GM12878 (cell line): ENCODE measurements around the gene NOTCH1. TPM values are rescaled to one million over a fixed set of nuclear protein-coding genes. Genes with fewer than 3 reads are reported as not detected.

Experiments
- BHLHE40 ChIP-seq, 2 experiments: fragments of 450-650 bp in 1 of 2; IDR thresholded peaks; 2 replicates each; pipeline ENCODE4 v1.6.1; 2011 to 2017; ENCODE audit warnings: low read depth in 2 of 2, borderline replicate concordance in 1 of 2, improper control_type of control experiment in 1 of 2, low read length in 1 of 2, mild to moderate bottlenecking in 1 of 2
- EGR1 ChIP-seq, 2 experiments: IDR thresholded peaks; 1 replicate in 1 of 2; 2 replicates in 1 of 2; pipeline ENCODE4 v1.6.1; 2011 to 2012; ENCODE audit warnings: low read depth in 2 of 2, low read length in 2 of 2, borderline replicate concordance in 1 of 2, mild to moderate bottlenecking in 1 of 2, moderate library complexity in 1 of 2
- GABPA ChIP-seq: IDR thresholded peaks from 2 replicates; pipeline ENCODE4 v1.6.1; 2014; ENCODE audit warnings: antibody characterized with exemption, low read depth, mild to moderate bottlenecking, inconsistent platforms
- IKZF2 ChIP-seq, 2 experiments: fragments of 450-650 bp; IDR thresholded peaks; 2 replicates each; pipeline ENCODE4 v1.6.1; 2017; ENCODE audit warnings: mild to moderate bottlenecking in 2 of 2, moderate library complexity in 2 of 2
- KDM1A ChIP-seq: fragments of 200-600 bp; sonication (generic); IDR thresholded peaks from 2 replicates; pipeline ENCODE4 v1.6.1; 2016; ENCODE audit warnings: borderline replicate concordance
- MTA3 ChIP-seq: IDR thresholded peaks from 2 replicates; pipeline ENCODE4 v1.6.1; 2012; ENCODE audit warnings: low read length, inconsistent platforms, borderline replicate concordance
- NR2F1 ChIP-seq: fragments of 450-650 bp; conservative IDR thresholded peaks from 2 replicates; pipeline ENCODE4 v1.6.1; 2017; ENCODE audit warnings: mild to moderate bottlenecking
- POLR2AphosphoS2 ChIP-seq: IDR thresholded peaks from 2 replicates; pipeline ENCODE4 v1.6.1; 2011; ENCODE audit warnings: low read depth, mild to moderate bottlenecking, low read length, improper control_type of control experiment, moderate library complexity
- RELA ChIP-seq: fragments of 450-650 bp; IDR thresholded peaks from 2 replicates; pipeline ENCODE4 v1.8.0; 2014; ENCODE audit warnings: borderline replicate concordance; ENCODE audit not compliant: partially characterized antibody
- SUPT20H ChIP-seq: IDR thresholded peaks from 2 replicates; pipeline ENCODE4 v1.6.1; 2011; ENCODE audit warnings: low read depth, mild to moderate bottlenecking, low read length, moderate library complexity, borderline replicate concordance; ENCODE audit not compliant: control insufficient read depth
- ZNF217 ChIP-seq: fragments of 450-650 bp; IDR thresholded peaks from 2 replicates; pipeline ENCODE4 v1.6.1; 2017; ENCODE audit warnings: antibody characterized with exemption, mild to moderate bottlenecking
- ZSCAN29 ChIP-seq: fragments of 450-650 bp; IDR thresholded peaks from 2 replicates; pipeline ENCODE4 v1.6.1; 2017; ENCODE audit warnings: mild to moderate bottlenecking, moderate library complexity
- polyA plus RNA-seq, 11 experiments: library from polyadenylated mRNA; depleted of rRNA in 4 of 11; unstranded in 6 of 11; stranded (reverse) in 5 of 11; fragments of >200 nt; fragmentation: Nextera tagmentation in 4 of 11; fragmentation: Illumina TruSeq in 1 of 11; extraction: Ambion mirVana in 4 of 11; extraction: Trizol in 1 of 11; gene quantifications; 1 replicate in 1 of 11; 2 replicates in 10 of 11; pipeline versions ENCODE4 v1.2.1 to v1.2.3, GENCODE V29; 2011 to 2016; ENCODE audit warnings: inconsistent platforms in 2 of 11, missing spikeins in 2 of 11, low read depth in 1 of 11
- total RNA-seq, 4 experiments: library from RNA; depleted of rRNA in 3 of 4; stranded (reverse); fragments of >200 nt in 3 of 4; fragmentation: Illumina TruSeq in 1 of 4; extraction: Trizol in 1 of 4; gene quantifications; 2 replicates each; pipeline versions ENCODE4 v1.2.1 to v1.2.3, GENCODE V29; 2013 to 2021
- TF ChIP-seq, protein P1 (sequence below): fragments of 450-650 bp; formaldehyde crosslinking; IDR thresholded peaks from 2 replicates; pipeline ENCODE4 v1.5.0; 2022; ENCODE audit warnings: mild to moderate bottlenecking, missing genetic modification characterization
- TF ChIP-seq, protein P2 (sequence below): IDR thresholded peaks from 2 replicates; pipeline ENCODE4 v1.6.1; 2012; ENCODE audit warnings: low read length, inconsistent platforms
- TF ChIP-seq, protein P3 (sequence below): IDR thresholded peaks from 2 replicates; pipeline ENCODE4 v1.6.1; 2012; ENCODE audit warnings: mild to moderate bottlenecking, low read depth, low read length
- TF ChIP-seq, protein P4 (sequence below): fragments of 450-650 bp; IDR thresholded peaks from 2 replicates; pipeline ENCODE4 v1.6.1; 2017; ENCODE audit warnings: mild to moderate bottlenecking, moderate library complexity

Gene NOTCH1
- total and polyA plus RNA-seq, 10 of the 15 experiments (the other 5 are each of a cell fraction or from before 2014, with no cell fraction given), result 0.02 to 40.0 (median 3.7) TPM

DNA sequence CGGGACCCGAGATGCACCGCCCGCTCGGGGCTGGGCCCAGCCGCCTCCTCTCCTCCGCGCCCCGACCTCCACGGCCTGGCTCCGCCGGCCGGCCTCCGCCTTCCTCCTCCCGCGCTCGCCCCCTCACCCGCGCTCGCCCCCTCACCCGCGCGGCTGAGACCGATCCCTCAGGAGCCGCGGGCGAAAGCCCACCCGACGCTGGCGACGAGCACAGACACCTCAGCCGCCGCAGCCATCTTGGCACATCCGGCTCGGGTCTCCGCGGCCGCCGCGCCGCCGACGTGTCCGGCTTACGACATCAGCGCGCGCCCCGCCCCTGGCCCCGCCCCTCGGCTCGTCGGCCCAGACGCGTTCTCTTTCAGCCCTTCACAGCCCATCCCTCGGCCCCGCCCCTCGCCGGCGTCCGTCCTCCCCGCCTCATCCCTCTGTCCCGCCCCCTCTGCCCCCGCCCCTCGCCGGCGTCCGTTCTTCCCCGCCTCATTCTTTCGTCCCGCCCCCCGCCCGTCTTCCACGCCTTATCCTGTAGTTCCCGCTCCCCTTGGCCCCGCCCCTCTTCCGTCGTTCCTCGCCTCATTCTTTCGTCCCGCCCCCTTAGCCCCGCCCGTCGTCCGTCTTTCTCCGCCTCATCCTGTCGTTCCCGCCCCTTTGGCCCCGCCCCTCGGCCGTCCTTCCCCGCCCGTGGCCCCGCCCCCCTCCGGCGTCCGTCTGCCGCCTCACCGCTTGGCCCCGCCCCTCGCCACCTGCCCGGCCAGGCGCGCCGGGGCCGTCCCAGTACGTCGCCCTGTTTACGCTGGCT lies 62.9 kb downstream of the NOTCH1 start, which contains the start of gene SEC16A (continued):
- TF ChIP-seq, protein P1, sequence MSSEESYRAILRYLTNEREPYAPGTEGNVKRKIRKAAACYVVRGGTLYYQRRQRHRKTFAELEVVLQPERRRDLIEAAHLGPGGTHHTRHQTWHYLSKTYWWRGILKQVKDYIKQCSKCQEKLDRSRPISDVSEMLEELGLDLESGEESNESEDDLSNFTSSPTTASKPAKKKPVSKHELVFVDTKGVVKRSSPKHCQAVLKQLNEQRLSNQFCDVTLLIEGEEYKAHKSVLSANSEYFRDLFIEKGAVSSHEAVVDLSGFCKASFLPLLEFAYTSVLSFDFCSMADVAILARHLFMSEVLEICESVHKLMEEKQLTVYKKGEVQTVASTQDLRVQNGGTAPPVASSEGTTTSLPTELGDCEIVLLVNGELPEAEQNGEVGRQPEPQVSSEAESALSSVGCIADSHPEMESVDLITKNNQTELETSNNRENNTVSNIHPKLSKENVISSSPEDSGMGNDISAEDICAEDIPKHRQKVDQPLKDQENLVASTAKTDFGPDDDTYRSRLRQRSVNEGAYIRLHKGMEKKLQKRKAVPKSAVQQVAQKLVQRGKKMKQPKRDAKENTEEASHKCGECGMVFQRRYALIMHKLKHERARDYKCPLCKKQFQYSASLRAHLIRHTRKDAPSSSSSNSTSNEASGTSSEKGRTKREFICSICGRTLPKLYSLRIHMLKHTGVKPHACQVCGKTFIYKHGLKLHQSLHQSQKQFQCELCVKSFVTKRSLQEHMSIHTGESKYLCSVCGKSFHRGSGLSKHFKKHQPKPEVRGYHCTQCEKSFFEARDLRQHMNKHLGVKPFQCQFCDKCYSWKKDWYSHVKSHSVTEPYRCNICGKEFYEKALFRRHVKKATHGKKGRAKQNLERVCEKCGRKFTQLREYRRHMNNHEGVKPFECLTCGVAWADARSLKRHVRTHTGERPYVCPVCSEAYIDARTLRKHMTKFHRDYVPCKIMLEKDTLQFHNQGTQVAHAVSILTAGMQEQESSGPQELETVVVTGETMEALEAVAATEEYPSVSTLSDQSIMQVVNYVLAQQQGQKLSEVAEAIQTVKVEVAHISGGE, result no peak
- TF ChIP-seq IKZF2 (IDR thresholded peaks at IDR 0.05) (no peak), RELA (peak; percentile 68), SUPT20H (no peak), ZNF217 (0 out of 2 replicates have a peak, but pooled peaks have one; percentile 31), BHLHE40 (IDR thresholded peaks at IDR 0.05; ENCODE audit: borderline replicate concordance in 1 of 2, low read depth in 2 of 2, low read length in 1 of 2) (peak; percentile 13 to 46; a peak in 2 of 4 replicates), GABPA (no peak), MTA3 (no peak), ZSCAN29 (no peak), POLR2AphosphoS2 (peak; percentile 75; the same call in 1 of the 2 replicates), NR2F1 (peak; percentile 65), EGR1 (IDR thresholded peaks at IDR 0.05; ENCODE audit: borderline replicate concordance in 1 of 2, low read depth in 2 of 2, low read length in 2 of 2) (no peak), KDM1A (no peak)
- TF ChIP-seq, protein P2, sequence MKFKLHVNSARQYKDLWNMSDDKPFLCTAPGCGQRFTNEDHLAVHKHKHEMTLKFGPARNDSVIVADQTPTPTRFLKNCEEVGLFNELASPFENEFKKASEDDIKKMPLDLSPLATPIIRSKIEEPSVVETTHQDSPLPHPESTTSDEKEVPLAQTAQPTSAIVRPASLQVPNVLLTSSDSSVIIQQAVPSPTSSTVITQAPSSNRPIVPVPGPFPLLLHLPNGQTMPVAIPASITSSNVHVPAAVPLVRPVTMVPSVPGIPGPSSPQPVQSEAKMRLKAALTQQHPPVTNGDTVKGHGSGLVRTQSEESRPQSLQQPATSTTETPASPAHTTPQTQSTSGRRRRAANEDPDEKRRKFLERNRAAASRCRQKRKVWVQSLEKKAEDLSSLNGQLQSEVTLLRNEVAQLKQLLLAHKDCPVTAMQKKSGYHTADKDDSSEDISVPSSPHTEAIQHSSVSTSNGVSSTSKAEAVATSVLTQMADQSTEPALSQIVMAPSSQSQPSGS, result no peak
- TF ChIP-seq, protein P3, sequence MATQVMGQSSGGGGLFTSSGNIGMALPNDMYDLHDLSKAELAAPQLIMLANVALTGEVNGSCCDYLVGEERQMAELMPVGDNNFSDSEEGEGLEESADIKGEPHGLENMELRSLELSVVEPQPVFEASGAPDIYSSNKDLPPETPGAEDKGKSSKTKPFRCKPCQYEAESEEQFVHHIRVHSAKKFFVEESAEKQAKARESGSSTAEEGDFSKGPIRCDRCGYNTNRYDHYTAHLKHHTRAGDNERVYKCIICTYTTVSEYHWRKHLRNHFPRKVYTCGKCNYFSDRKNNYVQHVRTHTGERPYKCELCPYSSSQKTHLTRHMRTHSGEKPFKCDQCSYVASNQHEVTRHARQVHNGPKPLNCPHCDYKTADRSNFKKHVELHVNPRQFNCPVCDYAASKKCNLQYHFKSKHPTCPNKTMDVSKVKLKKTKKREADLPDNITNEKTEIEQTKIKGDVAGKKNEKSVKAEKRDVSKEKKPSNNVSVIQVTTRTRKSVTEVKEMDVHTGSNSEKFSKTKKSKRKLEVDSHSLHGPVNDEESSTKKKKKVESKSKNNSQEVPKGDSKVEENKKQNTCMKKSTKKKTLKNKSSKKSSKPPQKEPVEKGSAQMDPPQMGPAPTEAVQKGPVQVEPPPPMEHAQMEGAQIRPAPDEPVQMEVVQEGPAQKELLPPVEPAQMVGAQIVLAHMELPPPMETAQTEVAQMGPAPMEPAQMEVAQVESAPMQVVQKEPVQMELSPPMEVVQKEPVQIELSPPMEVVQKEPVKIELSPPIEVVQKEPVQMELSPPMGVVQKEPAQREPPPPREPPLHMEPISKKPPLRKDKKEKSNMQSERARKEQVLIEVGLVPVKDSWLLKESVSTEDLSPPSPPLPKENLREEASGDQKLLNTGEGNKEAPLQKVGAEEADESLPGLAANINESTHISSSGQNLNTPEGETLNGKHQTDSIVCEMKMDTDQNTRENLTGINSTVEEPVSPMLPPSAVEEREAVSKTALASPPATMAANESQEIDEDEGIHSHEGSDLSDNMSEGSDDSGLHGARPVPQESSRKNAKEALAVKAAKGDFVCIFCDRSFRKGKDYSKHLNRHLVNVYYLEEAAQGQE, result no peak
- TF ChIP-seq, protein P4, sequence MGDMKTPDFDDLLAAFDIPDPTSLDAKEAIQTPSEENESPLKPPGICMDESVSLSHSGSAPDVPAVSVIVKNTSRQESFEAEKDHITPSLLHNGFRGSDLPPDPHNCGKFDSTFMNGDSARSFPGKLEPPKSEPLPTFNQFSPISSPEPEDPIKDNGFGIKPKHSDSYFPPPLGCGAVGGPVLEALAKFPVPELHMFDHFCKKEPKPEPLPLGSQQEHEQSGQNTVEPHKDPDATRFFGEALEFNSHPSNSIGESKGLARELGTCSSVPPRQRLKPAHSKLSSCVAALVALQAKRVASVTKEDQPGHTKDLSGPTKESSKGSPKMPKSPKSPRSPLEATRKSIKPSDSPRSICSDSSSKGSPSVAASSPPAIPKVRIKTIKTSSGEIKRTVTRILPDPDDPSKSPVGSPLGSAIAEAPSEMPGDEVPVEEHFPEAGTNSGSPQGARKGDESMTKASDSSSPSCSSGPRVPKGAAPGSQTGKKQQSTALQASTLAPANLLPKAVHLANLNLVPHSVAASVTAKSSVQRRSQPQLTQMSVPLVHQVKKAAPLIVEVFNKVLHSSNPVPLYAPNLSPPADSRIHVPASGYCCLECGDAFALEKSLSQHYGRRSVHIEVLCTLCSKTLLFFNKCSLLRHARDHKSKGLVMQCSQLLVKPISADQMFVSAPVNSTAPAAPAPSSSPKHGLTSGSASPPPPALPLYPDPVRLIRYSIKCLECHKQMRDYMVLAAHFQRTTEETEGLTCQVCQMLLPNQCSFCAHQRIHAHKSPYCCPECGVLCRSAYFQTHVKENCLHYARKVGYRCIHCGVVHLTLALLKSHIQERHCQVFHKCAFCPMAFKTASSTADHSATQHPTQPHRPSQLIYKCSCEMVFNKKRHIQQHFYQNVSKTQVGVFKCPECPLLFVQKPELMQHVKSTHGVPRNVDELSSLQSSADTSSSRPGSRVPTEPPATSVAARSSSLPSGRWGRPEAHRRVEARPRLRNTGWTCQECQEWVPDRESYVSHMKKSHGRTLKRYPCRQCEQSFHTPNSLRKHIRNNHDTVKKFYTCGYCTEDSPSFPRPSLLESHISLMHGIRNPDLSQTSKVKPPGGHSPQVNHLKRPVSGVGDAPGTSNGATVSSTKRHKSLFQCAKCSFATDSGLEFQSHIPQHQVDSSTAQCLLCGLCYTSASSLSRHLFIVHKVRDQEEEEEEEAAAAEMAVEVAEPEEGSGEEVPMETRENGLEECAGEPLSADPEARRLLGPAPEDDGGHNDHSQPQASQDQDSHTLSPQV, result no peak
